Fibroblast of pulmonary artery (primary cell): ENCODE results near the gene SQOR.

Source experiments
- DNase-seq: peaks from one replicate; pipeline ENCODE4 v3.0.0-alpha.2; 2010; ENCODE audit warnings: low read depth
- H3K4me3 ChIP-seq: replicated peaks from 2 replicates; pipeline ENCODE4 v1.5.1; 2011; ENCODE audit warnings: low read depth, mild to moderate bottlenecking, control low read depth, low read length, moderate library complexity
- TF ChIP-seq, protein P1 (sequence below): IDR thresholded peaks from 2 replicates; pipeline ENCODE4 v1.5.1; 2011; ENCODE audit warnings: mild to moderate bottlenecking, control low read depth, low read length, inconsistent platforms; ENCODE audit errors: missing control alignments

The SQOR gene

DNA sequence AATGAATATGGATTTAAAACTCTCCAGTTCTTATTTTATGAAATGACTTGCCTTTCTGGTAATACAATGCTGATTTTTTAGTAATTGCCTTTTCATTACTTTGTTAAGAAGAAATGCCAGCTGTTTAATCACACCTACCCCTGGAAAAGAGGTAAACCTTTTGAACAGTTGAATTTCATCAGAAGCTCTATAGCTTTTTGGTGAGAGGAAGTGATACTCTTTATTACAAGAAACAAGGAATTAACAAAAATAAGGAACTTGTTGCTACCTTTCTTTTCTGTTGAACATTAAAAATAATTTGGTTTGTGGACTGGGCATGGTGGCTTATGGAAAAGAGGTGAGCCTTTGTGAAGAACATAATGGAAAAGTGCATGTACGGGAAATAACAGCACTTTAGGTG lies 28.0 kb upstream of the SQOR start:
- no peak for DNase-seq
- H3K4me3 ChIP-seq: no peak overlapping the region
- TF ChIP-seq, protein P1, sequence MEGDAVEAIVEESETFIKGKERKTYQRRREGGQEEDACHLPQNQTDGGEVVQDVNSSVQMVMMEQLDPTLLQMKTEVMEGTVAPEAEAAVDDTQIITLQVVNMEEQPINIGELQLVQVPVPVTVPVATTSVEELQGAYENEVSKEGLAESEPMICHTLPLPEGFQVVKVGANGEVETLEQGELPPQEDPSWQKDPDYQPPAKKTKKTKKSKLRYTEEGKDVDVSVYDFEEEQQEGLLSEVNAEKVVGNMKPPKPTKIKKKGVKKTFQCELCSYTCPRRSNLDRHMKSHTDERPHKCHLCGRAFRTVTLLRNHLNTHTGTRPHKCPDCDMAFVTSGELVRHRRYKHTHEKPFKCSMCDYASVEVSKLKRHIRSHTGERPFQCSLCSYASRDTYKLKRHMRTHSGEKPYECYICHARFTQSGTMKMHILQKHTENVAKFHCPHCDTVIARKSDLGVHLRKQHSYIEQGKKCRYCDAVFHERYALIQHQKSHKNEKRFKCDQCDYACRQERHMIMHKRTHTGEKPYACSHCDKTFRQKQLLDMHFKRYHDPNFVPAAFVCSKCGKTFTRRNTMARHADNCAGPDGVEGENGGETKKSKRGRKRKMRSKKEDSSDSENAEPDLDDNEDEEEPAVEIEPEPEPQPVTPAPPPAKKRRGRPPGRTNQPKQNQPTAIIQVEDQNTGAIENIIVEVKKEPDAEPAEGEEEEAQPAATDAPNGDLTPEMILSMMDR: no peak

DNA sequence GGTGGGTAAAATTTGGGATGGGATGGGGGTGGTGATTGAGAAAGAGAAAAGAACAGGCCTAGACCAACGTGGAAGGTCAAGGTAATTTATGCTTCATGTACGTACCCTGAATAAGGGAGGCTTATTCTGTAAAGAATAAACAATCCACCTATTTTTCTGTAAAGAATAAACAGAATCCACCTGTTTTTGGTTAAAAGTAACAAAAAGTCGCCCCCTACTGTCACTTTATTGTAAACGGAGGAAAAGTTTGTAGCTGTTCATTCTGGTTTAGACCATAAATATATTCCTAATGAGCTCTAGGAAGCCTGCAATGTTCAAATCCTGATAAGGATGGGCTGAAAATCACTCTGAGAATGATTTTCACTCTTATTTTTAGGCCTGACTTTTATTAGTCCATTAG lies 23.5 kb upstream of the SQOR start:
- peak; percentile 51 for DNase-seq
- no peak overlapping the region for H3K4me3 ChIP-seq
- TF ChIP-seq, protein P1: peak; percentile 56

DNA sequence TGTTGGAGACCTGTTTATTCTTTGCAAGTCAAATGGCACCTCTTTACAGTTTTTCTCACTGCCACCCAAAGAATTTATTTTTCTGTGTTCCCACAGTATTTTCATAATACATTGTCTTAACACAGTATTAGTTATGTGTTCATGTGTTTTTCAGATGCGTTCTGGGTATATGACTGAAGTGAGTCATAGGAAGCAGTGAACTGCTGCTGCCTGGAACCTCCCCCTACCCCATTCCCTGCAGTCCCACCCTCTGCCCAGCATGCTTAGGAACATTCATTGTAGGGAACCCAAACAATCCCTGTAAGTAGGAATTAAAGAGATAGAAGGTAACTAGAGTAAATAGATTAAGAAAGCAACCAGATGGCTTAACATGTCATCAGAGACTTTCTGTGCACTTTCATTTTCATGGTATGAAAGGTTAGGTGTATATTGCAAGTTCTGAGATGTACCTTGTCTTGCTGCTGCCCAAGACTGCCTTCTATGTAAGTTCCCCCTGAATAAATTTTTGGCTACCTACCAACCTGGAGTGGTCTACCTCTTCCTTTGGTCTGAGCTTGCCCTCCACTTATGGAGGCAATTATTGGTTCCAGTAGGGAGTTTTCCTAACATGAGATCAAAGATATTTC lies 21.9 kb upstream of the SQOR start:
- no peak overlapping the region for H3K4me3 ChIP-seq
- TF ChIP-seq, protein P1: no peak
- peak; percentile 71 for DNase-seq

DNA sequence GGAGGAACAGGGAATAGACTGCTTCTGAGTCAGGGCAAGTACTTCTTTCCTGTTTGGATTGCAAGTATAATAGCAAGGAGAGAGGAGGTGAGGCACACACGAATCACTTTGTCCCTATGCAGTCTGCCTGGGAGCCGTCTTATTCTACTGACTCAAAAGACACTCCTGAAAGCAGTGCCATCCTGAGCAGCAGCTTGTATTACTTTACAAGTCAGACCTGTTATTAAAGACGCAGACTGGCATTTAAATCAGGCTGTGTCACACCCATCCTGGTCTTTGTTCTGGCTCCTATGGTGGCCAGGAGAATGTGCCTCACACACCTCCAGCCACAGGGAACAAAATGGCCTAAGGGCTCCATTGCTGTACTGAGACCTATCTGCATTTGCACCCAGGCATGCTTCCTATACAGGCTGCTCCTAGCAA lies 17.9 kb upstream of the SQOR start:
- TF ChIP-seq, protein P1: no peak
- no peak for DNase-seq
- H3K4me3 ChIP-seq: no peak overlapping the region

DNA sequence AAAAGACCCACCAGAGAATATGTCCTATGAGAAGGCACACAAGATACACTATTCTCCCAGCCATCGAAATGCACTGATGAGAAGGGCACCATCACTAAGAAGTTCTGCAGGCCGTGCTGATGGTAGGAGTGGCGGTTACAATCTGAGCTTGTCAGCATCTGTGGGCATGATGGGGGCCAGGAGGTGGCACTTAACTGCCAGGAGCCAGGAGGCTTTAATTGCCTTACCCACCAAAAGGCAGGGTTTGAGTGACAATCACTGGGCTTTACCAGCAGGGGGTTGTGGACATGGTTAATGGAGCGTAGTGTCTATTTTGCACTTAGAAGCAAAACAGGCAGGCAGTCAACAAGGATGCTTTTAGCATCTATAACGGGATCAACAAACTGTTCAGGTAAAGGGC lies 16.0 kb upstream of the SQOR start:
- TF ChIP-seq, protein P1: peak; percentile 2
- H3K4me3 ChIP-seq: no peak overlapping the region
- DNase-seq: no peak

DNA sequence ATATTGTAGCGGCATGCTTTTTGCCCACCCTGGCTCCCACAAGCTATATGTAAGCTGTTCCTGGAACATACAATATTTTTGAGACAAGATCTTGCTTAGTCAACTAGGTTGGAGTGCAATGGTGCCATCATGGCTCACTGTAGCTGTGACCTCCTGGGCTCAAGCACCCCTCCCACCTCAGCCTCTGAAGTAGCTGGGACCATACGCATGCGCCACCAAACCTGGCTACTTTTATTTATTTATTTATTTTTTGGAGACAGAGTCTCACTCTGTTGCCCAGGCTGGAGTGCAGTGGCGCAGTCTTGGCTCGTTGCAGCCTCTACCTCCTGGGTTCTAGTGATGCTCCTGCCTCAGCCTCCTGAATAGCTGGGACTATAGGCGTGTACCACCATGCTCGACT lies 6.7 kb upstream of the SQOR start:
- DNase-seq: no peak
- TF ChIP-seq, protein P1: no peak
- no peak overlapping the region for H3K4me3 ChIP-seq
